SK-N-SH treated with all-trans-retinoic acid at 6 μM for 48 hours (cell line): ENCODE results near the gene RNF145.

Experiments used
- RARB ChIP-seq: fragments of 250-450 bp; sonication (Bioruptor Pico); IDR thresholded peaks from 2 replicates; pipeline ENCODE4 v1.8.0; 2021; ENCODE audit warnings: mild to moderate bottlenecking, moderate library complexity
- TSHZ2 ChIP-seq: fragments of 250-450 bp; sonication (Bioruptor Pico); IDR thresholded peaks from 2 replicates; pipeline ENCODE4 v1.5.0; 2020; ENCODE audit warnings: mild to moderate bottlenecking, moderate library complexity
- ZNF565 ChIP-seq: fragments of 450-650 bp; formaldehyde crosslinking; conservative IDR thresholded peaks from 2 replicates; pipeline ENCODE4 v1.5.0; 2020; ENCODE audit warnings: low read depth, mild to moderate bottlenecking, moderate library complexity

GRCh38 chr5:159156426-159157238, 52.7 kb downstream of the RNF145 start:
- TF ChIP-seq TSHZ2 (CRISPR knock-in tag) (no peak), RARB (CRISPR knock-in tag) (no peak), ZNF565 (CRISPR knock-in tag) (no peak)
